ENCODE data around the gene UNC13B. TPM values are rescaled to one million over a fixed set of nuclear protein-coding genes. Genes with fewer than 3 reads are reported as not detected.

The UNC13B gene
- total and polyA plus RNA-seq, 2 of the 8 experiments (the other 6 are each of a cell fraction or from before 2014, with no cell fraction given): 23.1 to 51.7 TPM

DNA sequence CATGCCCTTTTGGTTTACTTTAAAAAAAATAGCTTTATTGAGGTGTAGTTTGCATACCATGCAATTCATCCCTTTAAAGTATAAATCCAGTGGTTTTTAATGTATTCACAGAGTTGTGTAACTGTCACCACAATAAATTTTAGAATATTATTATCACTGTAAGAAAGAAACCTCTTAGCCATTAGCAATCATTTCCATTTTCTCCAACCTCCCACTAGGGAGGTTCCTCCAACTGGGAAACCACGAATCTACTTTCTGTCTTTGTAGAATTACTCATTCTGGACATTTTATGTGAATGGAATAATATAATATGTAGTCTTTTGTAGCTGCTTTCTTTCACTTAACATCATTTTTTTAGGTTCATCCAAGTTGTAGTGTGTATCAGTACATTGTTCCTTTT, 43.5 kb downstream of the UNC13B start:
- Histone ChIP-seq H3K4me1 (replicated peaks in 1 of 4; ENCODE audit: control insufficient read depth in 3 of 4, insufficient read depth in 4 of 4, low read length in 3 of 4) (no peaks in the 10 kb centered on the region), H4K8ac (ENCODE audit: extremely low read depth, insufficient read depth, low read length) (no peak overlapping the region), H3K9ac (replicated peaks in 1 of 4; ENCODE audit: extremely low read depth in 1 of 4, low read depth in 3 of 4, low read length in 3 of 4) (no peak overlapping the region), H2AFZ (ENCODE audit: low read length) (no peak overlapping the region), H3K79me2 (ENCODE audit: control insufficient read depth in 1 of 2, insufficient read depth in 2 of 2, low read length in 2 of 2) (peaks cover 0 to 10% of the 10 kb centered on the region in 2 experiments; a peak in 1 of 4 replicates), H2BK15ac (ENCODE audit: low read length) (no peak overlapping the region), H2BK120ac (replicated peaks; ENCODE audit: low read depth, low read length) (no peak overlapping the region), H3K56ac (replicated peaks; ENCODE audit: insufficient read length, low read depth, low read length) (no peak overlapping the region), H4K20me1 (replicated peaks in 1 of 2; ENCODE audit: control insufficient read depth in 1 of 2, insufficient read depth in 2 of 2, low read length in 2 of 2) (peaks cover 0 to 1% of the 10 kb centered on the region in 2 experiments), H2BK12ac (ENCODE audit: low read depth, low read length) (no peak overlapping the region), H3K27me3 (replicated peaks in 1 of 4; ENCODE audit: control insufficient read depth in 3 of 4, extremely low read depth in 1 of 4, insufficient read depth in 3 of 4, low read length in 3 of 4) (no peaks in the 10 kb centered on the region), H3K4ac (replicated peaks; ENCODE audit: insufficient read length, low read depth, low read length) (no peak overlapping the region), H2BK20ac (ENCODE audit: low read length) (no peak overlapping the region), H3K18ac (ENCODE audit: extremely low read depth, low read length) (no peak overlapping the region), H4K91ac (replicated peaks; ENCODE audit: insufficient read length, low read length) (no peak overlapping the region), H3K4me3 (ENCODE audit: extremely low read depth in 1 of 4, insufficient read depth in 2 of 4, low read depth in 3 of 4, low read length in 4 of 4) (no peak overlapping the region), H3K23ac (ENCODE audit: insufficient read length) (no peak overlapping the region), H3K36me3 (ENCODE audit: control insufficient read depth in 2 of 4, insufficient read depth in 4 of 4, low read length in 3 of 4) (0 out of 8 replicates have a peak, but pooled peaks cover 0 to 6% (median 0%) of the 10 kb centered on the region in 4 experiments), H2BK5ac (ENCODE audit: low read depth, low read length) (no peak overlapping the region), H3K27ac (ENCODE audit: low read depth, low read length) (no peak overlapping the region), H3K14ac (ENCODE audit: insufficient read length) (no peak overlapping the region), H4K5ac (ENCODE audit: insufficient read length, low read depth, low read length) (no peak overlapping the region), H3K4me2 (ENCODE audit: insufficient read depth in 1 of 2, low read depth in 2 of 2, low read length in 2 of 2) (no peak overlapping the region), H2AK5ac (ENCODE audit: low read depth, low read length) (no peak overlapping the region), H3K9me3 (ENCODE audit: insufficient read depth in 2 of 2, low read depth in 1 of 2, low read length in 1 of 2) (peaks cover 13 to 16% of the 10 kb centered on the region in 2 experiments; a peak in 3 of 4 replicates), H3K23me2 (ENCODE audit: low read depth, low read length) (no peaks in the 10 kb centered on the region), H3K79me1 (ENCODE audit: low read depth, low read length) (no peaks in the 10 kb centered on the region; the same call in 1 of the 2 replicates)
- DNase-seq (ENCODE audit: low read depth in 1 of 2, low spot score in 2 of 2) (no peak), FAIRE-seq (no peak)
- 97% methylated on average over 1 of the region's 1 CpG; no CpG with 5 or more reads in 1 of the 2 experiments for WGBS, 2 experiments (ENCODE audit: extremely low coverage in 1 of 2, insufficient coverage in 1 of 2, insufficient read length in 1 of 2, insufficient replicate concordance in 2 of 2, low coverage in 1 of 2, low lambda C conversion rate in 2 of 2, missing lambda C conversion rate in 1 of 2)
- CTCF ChIA-PET (ENCODE audit: partially characterized antibody): interaction anchor here (0.8 kb wide), 1 partner anchor 69 kb away, joined by 3 read pairs; no protein-coding TSS in a partner anchor
- POLR2A ChIA-PET (ENCODE audit: partially characterized antibody): no interaction called here
- TF ChIP-seq, protein P1, sequence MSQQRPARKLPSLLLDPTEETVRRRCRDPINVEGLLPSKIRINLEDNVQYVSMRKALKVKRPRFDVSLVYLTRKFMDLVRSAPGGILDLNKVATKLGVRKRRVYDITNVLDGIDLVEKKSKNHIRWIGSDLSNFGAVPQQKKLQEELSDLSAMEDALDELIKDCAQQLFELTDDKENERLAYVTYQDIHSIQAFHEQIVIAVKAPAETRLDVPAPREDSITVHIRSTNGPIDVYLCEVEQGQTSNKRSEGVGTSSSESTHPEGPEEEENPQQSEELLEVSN (IDR thresholded peaks at IDR 0.05): no peak
- TF ChIP-seq CHD1 (IDR thresholded peaks at IDR 0.05; ENCODE audit: low read depth, low read length) (no peak), RFX5 (IDR thresholded peaks at IDR 0.05; ENCODE audit: borderline replicate concordance, low read depth, low read length) (no peak), TAF7 (optimal IDR thresholded peaks at IDR 0.05; ENCODE audit: borderline replicate concordance, low read depth, low read length) (no peak), CEBPB (IDR thresholded peaks at IDR 0.05; ENCODE audit: low read depth, low read length) (no peak), EP300 (IDR thresholded peaks at IDR 0.05; ENCODE audit: borderline replicate concordance in 1 of 2, low read depth in 2 of 2, low read length in 2 of 2) (no peak)
- TF ChIP-seq, protein P2, sequence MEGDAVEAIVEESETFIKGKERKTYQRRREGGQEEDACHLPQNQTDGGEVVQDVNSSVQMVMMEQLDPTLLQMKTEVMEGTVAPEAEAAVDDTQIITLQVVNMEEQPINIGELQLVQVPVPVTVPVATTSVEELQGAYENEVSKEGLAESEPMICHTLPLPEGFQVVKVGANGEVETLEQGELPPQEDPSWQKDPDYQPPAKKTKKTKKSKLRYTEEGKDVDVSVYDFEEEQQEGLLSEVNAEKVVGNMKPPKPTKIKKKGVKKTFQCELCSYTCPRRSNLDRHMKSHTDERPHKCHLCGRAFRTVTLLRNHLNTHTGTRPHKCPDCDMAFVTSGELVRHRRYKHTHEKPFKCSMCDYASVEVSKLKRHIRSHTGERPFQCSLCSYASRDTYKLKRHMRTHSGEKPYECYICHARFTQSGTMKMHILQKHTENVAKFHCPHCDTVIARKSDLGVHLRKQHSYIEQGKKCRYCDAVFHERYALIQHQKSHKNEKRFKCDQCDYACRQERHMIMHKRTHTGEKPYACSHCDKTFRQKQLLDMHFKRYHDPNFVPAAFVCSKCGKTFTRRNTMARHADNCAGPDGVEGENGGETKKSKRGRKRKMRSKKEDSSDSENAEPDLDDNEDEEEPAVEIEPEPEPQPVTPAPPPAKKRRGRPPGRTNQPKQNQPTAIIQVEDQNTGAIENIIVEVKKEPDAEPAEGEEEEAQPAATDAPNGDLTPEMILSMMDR (IDR thresholded peaks at IDR 0.05; ENCODE audit: control extremely low read depth in 1 of 3, insufficient read depth in 1 of 3, low read depth in 1 of 3, low read length in 3 of 3): no peak
